ES-I3 (cell line): ENCODE results near the gene CRADD.

ENCODE experiments used
- H3K36me3 ChIP-seq: 2 replicates; pipeline ENCODE4 v1.6.1; 2013; ENCODE audit warnings: mild to moderate bottlenecking, low read length, control low read depth, moderate library complexity; ENCODE audit not compliant: insufficient read depth
- H3K4me1 ChIP-seq: 2 replicates; pipeline ENCODE4 v1.6.1; 2013; ENCODE audit warnings: mild to moderate bottlenecking, control low read depth, low read length; ENCODE audit not compliant: insufficient read depth
- H3K9ac ChIP-seq: 2 replicates; pipeline ENCODE4 v1.6.1; 2013; ENCODE audit warnings: low read depth, mild to moderate bottlenecking, low read length, moderate library complexity
- H3K9me3 ChIP-seq: 2 replicates; pipeline ENCODE4 v1.6.1; 2013; ENCODE audit warnings: mild to moderate bottlenecking, low read length, moderate library complexity; ENCODE audit not compliant: control insufficient read depth, insufficient read depth

Gene CRADD

DNA sequence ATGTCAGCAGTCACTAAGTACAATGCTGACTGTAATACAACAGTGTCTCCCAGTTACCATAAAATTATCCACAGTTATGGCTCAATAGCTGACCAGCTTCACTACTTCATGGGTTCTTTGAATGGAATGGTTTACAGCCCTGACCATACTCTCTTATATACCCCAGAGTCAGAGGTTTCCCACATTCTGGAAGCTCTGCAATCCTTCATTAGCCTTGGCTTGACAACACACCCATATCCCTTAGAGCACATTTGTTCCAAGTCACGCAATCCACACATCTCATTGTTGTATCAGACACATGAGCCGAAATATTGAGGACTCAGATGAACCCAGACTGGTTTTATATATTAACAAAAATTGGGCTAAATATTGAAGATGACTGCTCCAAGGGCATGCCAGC, 261.8 kb downstream of the CRADD start:
- Histone ChIP-seq H3K4me1 (no peaks in the 10 kb centered on the region; the same call in 1 of the 2 replicates), H3K9ac (no peak overlapping the region), H3K9me3 (no peaks in the 10 kb centered on the region), H3K36me3 (no peaks in the 10 kb centered on the region; the same call in 1 of the 2 replicates)

DNA sequence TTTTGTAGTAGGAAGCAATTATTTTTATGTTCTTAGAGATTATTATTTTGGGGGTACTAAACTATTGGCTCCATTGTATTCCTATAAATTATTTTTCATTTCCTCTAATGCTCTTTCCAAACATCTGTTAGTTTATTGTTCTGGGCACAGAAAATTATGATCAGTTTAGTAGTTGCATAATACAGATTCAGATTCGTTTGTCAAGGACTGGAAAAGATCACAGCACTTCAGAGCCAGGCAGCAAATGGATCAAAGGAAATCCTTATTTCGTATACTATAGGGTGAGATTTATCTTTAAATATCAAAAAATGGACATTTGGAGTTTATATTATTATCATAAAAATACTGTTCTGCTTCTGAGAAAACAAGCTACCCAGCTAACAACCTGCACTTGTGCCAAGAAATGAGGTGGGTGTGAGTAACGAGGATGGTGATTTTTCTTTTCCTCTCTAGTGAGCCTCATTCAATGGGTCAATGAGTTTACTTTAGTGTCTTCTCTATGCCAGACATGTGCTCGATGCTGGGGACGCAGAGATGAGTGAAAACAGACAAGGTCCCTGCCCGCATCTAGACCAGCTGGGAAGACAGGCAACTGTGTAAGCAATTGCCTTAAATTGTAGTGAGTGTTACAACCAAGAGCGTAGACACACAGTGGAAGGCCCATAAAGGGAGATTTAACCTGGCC, 262.6 kb downstream of the CRADD start:
- Histone ChIP-seq H3K36me3 (no peaks in the 10 kb centered on the region; the same call in 1 of the 2 replicates), H3K9me3 (no peaks in the 10 kb centered on the region), H3K4me1 (no peaks in the 10 kb centered on the region), H3K9ac (no peak overlapping the region)

DNA sequence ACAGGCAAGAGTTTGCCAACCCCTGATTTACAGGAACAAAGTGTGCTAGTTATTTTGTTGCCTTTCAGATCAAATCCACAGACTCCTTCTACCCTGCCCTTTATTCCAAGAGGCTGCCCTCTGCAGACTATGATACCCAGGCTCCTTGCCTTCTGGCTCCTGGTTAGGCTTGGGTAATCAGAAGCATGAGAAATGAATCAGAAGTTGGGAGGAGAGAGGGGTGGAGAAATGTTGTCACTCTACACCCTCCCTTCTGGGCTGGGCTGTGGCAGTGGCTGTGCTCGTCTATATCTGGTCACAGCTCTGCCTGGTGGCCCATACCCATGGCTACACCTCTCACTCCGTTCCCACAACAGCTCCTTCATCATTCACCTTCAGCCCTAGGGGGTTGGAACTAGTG, 266.6 kb downstream of the CRADD start:
- no peaks in the 10 kb centered on the region for H3K4me1 ChIP-seq
- H3K36me3 ChIP-seq = no peaks in the 10 kb centered on the region
- H3K9ac ChIP-seq = no peak overlapping the region
- H3K9me3 ChIP-seq = no peaks in the 10 kb centered on the region

DNA sequence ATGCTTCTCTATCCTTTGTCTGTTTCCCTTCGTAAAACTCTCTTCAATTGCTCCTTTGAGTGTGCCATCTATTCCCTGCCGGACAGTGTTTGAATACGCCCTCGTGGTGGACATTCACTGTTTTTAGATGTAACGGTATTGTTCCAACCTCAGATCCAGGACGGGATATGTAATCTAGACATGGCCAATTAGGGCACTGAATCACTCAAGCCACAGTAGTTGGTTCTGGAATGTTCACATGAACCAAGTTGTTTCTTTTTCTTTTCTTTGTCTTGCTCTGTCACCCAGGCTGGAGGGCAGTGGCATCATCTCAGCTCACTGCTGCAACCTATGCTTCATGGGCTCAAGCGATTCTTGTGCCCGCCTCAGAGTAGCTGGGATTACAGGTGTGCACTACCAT, 267.0 kb downstream of the CRADD start:
- no peaks in the 10 kb centered on the region for H3K4me1 ChIP-seq

More for the DNA sequence above, 267.0 kb downstream of the CRADD start:
- H3K36me3 ChIP-seq = no peaks in the 10 kb centered on the region
- H3K9me3 ChIP-seq = 0 out of 2 replicates have a peak, but pooled peaks cover under 1% of the 10 kb centered on the region
- H3K9ac ChIP-seq = no peak overlapping the region
